GDM1 (cell line): Measurements from ENCODE around the gene MMAB.

Experiments used
- DNase-seq: peaks from one replicate; lab custom pipeline; 2025; lab: John Stamatoyannopoulos, UW

Gene MMAB

DNA sequence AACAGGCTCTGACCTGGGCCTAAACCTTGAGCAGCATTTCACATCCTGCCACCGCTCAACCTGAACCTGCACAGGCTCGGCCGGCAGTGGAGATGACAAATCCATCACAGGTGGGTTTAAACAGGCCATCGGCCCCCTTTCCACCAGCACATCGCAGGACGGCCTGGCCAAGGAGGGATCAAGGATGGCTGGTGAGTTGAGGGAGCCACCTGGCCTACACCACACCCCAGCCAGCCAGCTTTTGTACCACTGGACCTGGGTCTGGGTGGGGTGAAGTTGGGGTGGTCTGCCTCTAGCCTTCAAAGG is 14.2 kb downstream of the MMAB start:
- no peak for DNase-seq

DNA sequence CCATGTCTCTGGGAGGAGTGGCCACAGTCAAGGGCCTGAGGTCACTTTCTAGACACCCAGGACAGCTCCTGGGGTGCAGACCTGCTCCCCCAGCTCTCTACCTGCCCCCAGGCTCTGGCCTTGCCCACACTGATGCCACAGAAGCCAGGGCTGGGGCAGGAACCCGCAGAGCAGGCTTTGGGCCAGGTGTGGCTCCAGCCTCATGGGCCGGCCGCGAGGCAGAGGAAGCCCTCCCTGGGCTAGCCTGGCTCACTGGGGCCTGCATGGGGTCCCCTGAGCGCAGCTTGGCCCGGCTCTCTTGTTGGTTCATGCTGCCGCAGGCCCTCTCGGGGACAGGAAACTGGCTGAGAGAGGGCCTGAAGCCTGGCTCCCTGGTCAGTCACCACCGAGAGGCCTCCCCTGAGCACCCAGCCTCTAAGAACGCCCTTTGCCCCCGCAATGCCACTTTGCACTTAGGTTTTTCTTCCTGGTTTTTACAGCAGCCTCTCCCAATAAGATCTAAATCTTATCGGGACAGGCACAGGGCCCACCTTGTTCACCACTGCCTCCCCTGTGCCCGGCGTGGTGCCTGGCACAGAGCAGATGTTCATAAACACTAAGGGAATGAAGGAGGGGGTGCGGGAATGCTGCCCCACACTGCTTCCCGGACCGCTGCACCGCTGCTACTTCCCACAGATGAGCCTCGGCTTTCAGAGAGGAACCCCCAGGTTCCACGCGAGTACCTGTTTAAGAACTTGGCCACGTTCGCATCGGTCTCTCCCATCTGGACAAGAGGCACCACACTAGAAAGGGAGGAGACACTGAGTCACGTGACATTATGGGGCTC is 14.7 kb downstream of the MMAB start:
- DNase-seq, result no peak

DNA sequence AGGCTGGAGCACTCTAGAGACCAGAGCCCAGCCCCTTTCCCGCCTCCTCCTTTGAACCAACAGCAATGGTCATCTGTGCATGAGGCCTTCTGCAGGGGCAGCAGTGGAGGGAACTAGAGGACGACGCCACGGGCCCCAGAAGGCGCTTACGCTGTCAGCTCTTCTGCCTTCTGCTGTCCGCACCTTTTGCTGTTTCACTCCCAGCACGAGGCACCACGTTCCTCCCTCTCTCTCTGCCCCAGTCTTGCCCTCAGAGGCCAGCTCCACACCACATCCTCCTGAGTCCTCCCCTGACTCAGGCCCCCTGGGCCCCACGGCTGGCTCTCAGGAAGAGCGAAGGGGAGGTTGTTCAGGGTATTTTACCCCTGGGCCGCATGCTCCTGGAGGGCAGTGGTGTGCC is 15.5 kb downstream of the MMAB start:
- no peak for DNase-seq

- no peak for DNase-seq
Measured at GRCh38 chr12:109557200-109557599, 16.1 kb downstream of the MMAB start.

- DNase-seq, result no peak
Measured at GRCh38 chr12:109555431-109556315, 17.6 kb downstream of the MMAB start.

GRCh38 chr12:109554761-109555160 is 18.5 kb downstream of the MMAB start:
- DNase-seq, result no peak

GRCh38 chr12:109553906-109554500 is 19.3 kb downstream of the MMAB start:
- no peak for DNase-seq

- DNase-seq, result no peak
Measured at GRCh38 chr12:109553483-109553882, 19.8 kb downstream of the MMAB start.

DNA sequence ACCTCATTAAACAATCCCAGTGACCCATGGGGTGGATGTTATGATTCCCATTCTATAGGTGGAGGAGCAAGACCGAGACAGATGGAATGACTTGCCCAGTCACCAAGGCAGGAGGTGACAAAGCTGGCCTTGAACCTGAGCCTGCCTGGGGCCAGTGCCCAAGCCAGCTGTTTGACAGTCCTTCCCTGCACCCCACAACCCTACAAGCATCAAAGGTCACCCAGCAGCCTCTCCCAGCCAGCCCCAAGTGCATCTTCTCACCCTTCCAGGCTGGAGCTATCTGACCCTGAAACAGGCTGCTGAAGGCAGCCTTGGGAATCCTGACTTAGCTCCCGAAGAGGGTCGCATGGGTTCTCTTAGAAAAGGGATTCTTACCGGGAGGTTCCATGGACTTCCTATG is 20.3 kb downstream of the MMAB start:
- no peak for DNase-seq

DNA sequence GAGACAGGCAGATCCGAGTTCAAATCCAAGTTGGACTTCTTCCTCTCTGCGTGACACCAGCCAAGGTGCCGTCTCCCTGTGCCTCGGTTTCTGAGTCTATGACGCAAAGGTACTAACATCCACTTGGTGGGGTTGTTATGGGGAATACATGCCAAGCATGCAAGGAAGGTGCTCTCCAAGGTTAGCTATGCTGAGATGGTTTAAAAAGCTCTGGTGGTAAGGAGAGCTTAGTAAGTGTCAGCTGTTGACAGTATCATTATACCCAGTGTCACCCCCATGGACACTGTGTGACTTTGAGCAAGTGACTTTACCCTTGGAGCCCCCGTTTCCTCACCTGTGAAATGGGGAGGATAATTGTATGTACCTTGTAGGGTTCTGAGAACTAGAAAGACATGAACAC is 22.2 kb downstream of the MMAB start:
- DNase-seq, result no peak

DNA sequence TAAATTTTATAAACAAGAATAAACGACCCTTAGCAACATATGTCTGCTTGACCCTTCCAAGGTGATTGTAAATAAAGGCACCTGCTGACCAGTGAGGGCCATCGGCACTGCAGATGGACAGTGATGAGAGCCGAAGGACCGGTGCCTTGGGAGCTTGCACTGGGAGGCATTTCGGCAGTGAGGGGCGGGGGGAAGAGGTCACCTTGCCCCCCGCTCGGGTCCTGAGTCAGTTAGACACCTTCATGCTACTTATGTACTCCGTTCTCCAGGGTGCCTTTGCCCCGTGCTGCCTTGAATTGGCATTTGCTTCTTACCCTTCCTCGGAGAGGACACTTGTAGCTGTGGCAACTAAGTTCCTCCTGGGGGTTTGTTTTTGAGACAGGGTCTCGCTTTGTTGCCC is 23.0 kb downstream of the MMAB start:
- no peak for DNase-seq

DNA sequence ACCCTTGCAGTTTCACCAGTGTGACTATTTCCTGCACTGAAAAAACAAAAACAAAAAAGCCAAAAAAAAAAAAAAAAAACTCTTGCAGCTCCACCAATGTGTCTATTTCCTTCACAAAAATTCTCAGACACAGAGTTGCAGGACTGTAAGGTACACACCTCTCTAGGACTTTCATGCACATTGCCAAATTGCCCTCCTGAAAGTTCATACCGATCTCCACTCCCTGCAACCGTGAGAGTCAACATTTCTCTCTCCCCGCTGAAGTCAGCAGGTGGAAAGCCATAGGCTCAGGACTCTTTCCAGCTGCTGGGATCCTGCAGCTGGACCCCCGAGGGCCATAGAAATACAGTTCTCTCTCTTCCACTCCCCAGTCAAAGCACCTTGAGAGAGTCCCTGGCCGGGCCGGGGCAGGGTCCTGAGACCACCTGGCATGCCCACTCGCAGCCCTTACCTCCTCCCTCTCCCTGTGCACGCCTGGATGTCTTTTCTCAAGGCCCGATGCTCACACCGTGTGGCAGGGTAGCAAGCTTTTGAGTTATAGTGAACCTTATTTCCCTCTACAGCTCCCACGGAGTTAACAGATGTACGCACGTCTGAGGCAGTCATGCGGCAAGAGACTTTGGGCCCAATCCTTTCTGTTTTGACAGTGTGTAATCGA is 23.6 kb downstream of the MMAB start:
- no peak for DNase-seq

GRCh38 chr12:109548258-109548657 is 25.0 kb downstream of the MMAB start:
- no peak for DNase-seq

GRCh38 chr12:109547286-109547685 is 26.0 kb downstream of the MMAB start:
- DNase-seq, result no peak

- DNase-seq, result no peak
Measured at GRCh38 chr12:109545826-109546225, 27.5 kb downstream of the MMAB start.

DNA sequence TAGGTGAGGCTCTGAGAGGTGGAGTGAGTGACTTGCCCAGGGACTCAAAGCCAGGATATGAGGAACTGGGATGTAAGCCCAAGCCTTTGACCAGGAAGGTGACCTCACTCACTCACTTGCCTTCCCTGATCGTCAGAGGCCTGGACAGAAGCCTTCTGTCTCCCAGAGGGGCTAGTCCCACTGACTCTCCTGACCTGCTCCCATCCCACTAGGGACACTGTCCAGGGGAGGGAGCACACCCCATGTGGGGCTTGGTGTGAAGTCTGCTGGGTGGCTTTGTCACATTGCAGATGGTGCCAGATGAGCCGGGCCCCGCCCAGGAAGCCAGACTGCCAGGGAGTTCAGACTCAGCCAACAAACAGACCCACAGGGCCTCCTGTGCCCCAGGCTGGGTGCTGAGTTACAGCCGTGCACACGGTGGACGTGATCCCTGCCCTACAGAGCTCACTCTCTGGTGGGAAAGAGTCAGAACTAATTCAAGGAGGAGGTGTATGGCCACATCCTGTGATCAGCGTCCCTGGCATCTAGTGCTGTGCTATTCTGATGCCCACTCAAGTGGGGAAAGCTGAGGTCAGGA is 28.3 kb downstream of the MMAB start:
- DNase-seq, result no peak

DNA sequence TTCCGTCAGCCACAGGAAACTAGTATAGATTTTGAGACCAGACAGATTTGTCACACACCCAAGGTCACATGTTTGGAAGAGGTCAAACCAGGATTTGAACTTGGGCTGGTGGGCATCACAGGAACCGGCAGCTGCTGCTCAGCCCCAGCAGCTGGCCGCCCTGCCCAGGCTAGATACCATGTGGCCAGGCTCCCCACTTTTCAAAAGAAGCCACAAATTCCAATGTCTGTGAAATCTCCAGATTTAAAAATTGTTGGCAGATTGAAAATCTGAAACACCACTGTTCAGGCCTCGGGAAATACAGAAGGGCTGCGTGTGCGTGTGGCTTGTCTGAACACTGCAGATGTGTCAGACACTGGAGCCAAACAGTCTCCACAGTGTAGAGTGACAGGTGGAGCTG is 30.4 kb downstream of the MMAB start:
- no peak for DNase-seq

DNA sequence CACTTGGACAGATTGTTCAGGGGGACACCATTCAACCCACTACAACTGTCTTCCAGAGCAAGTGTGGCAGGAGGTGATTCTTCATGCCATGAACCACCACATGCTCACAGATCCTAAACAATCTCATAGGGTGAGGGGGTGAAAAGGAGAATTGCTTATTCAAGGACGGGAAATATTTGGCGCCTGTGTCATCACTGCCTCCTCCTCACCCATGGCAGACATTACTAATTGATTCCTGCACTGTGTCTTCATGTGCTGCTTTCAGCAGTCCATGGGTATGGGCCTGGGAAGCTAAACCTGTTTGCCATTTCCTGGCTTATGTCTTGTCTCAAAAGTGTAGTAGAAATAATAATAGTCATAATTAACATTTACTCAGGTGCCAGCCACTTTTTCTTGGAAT is 31.3 kb downstream of the MMAB start:
- DNase-seq, result no peak

DNA sequence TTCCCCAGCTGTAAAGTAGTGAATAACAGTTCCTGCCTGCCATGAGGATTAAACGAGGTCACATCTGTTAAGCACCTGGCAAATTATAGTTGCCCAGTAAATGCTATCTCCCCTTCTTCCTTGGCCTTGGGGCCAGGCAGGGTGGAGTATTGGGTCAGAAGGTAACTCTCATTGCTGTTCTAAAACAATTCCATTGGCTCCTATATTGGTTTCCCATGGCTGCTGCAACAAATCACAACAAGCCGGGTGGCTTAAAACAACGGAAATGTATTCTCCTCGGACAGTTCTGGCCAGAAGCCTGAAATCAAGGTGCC is 31.9 kb downstream of the MMAB start:
- no peak for DNase-seq

- DNase-seq, result no peak
Measured at GRCh38 chr12:109540526-109541412, 32.5 kb downstream of the MMAB start.

- DNase-seq, result no peak
Measured at GRCh38 chr12:109539508-109539907, 33.8 kb downstream of the MMAB start.
